K562 (cell line): ENCODE results near the gene TYW5.

Experiments
- ARID3A ChIP-seq: IDR thresholded peaks from 2 replicates; pipeline ENCODE4 v1.6.1; 2012; ENCODE audit warnings: low read depth, low read length, improper control_type of control experiment, borderline replicate concordance
- DNMT1 ChIP-seq: fragments of 450-650 bp; IDR thresholded peaks from 2 replicates; pipeline ENCODE4 v1.6.1; 2016; ENCODE audit warnings: antibody characterized with exemption, mild to moderate bottlenecking
- EP300 ChIP-seq: IDR thresholded peaks from 2 replicates; pipeline ENCODE4 v1.6.1; 2012; ENCODE audit warnings: low read length, improper control_type of control experiment
- EZH2 ChIP-seq: IDR thresholded peaks from 2 replicates; pipeline ENCODE4 v1.6.1; 2012; ENCODE audit warnings: low read depth, mild to moderate bottlenecking, inconsistent platforms, low read length, borderline replicate concordance
- TRIM24 ChIP-seq, 2 experiments: fragments of 450-650 bp; IDR thresholded peaks; 2 replicates each; pipeline ENCODE4 v1.6.1; 2016
- USF2 ChIP-seq: sonication (generic); formaldehyde crosslinking; IDR thresholded peaks from 2 replicates; pipeline ENCODE4 v1.5.0; 2020; ENCODE audit warnings: missing genetic modification reagents
- ZBTB1 ChIP-seq: sonication (generic); formaldehyde crosslinking; IDR thresholded peaks from 2 replicates; pipeline ENCODE4 v1.8.1; 2023; ENCODE audit warnings: missing genetic modification reagents, low read depth, mild to moderate bottlenecking, borderline replicate concordance
- ZNF143 ChIP-seq: sonication (generic); formaldehyde crosslinking; IDR thresholded peaks from 2 replicates; pipeline ENCODE4 v1.9.0; 2022; ENCODE audit warnings: mild to moderate bottlenecking, missing genetic modification reagents
- ZNF707 ChIP-seq: fragments of 250-450 bp; sonication (Bioruptor Pico); conservative IDR thresholded peaks from 2 replicates; pipeline ENCODE4 v1.8.0; 2022; ENCODE audit warnings: inconsistent platforms, mild to moderate bottlenecking, moderate library complexity
- TF ChIP-seq, protein P1 (sequence below), 2 experiments: fragments of 250-450 bp in 1 of 2; fragments of 450-650 bp in 1 of 2; sonication (Bioruptor Pico) in 1 of 2; IDR thresholded peaks; 2 replicates each; pipeline versions ENCODE4 v1.6.1 to v1.8.0; 2016 to 2021; ENCODE audit warnings: mild to moderate bottlenecking in 2 of 2, moderate library complexity in 2 of 2, missing compliant biosample characterization in 1 of 2, missing genetic modification characterization in 1 of 2
- TF ChIP-seq, protein P2 (sequence below): fragments of 450-650 bp; formaldehyde crosslinking; IDR thresholded peaks from 2 replicates; pipeline ENCODE4 v1.4.0; 2020; ENCODE audit warnings: mild to moderate bottlenecking, moderate library complexity
- TF ChIP-seq, protein P3 (sequence below): sonication (generic); formaldehyde crosslinking; IDR thresholded peaks from 2 replicates; pipeline ENCODE4 v1.8.0; 2022; ENCODE audit warnings: mild to moderate bottlenecking, missing genetic modification reagents

DNA sequence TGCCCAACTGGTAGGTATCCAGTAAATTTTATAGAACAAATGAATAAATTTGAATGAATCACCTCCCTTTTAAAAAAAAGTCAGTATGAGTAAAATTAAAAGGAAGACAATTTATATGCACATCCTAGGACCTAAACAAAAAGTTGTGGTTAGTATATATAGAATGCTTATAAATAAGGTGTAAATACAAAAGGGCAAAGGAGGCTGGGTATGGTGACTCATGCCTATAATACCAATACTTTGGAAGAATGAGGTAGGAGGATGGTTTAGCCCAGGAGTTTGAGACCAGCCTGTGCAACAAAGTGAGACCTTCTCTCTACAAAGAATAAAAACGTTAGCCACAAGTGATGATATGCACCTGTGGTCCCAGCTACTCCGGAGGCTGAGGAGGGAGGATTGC, 31.4 kb downstream of the TYW5 start:
- TF ChIP-seq ARID3A (no peak), EP300 (no peak), TRIM24 (IDR thresholded peaks at IDR 0.05) (no peak), ZNF143 (CRISPR knock-in tag) (no peak), EZH2 (no peak), ZBTB1 (CRISPR knock-in tag) (no peak), ZNF707 (no peak), USF2 (CRISPR knock-in tag) (no peak), DNMT1 (no peak)
- TF ChIP-seq, protein P1, sequence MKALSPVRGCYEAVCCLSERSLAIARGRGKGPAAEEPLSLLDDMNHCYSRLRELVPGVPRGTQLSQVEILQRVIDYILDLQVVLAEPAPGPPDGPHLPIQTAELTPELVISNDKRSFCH (CRISPR knock-in tag; IDR thresholded peaks at IDR 0.05), result no peak
- TF ChIP-seq, protein P1 (tag; IDR thresholded peaks at IDR 0.05), result no peak
- TF ChIP-seq, protein P2, sequence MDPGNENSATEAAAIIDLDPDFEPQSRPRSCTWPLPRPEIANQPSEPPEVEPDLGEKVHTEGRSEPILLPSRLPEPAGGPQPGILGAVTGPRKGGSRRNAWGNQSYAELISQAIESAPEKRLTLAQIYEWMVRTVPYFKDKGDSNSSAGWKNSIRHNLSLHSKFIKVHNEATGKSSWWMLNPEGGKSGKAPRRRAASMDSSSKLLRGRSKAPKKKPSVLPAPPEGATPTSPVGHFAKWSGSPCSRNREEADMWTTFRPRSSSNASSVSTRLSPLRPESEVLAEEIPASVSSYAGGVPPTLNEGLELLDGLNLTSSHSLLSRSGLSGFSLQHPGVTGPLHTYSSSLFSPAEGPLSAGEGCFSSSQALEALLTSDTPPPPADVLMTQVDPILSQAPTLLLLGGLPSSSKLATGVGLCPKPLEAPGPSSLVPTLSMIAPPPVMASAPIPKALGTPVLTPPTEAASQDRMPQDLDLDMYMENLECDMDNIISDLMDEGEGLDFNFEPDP (CRISPR knock-in tag), result no peak
- TF ChIP-seq, protein P3, sequence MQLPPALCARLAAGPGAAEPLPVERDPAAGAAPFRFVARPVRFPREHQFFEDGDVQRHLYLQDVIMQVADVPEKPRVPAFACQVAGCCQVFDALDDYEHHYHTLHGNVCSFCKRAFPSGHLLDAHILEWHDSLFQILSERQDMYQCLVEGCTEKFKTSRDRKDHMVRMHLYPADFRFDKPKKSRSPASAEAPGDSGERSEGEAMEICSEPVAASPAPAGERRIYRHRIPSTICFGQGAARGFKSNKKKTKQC (CRISPR knock-in tag), result no peak
